ENCODE data around the gene PRELID1. TPM values are rescaled to one million over a fixed set of nuclear protein-coding genes. Genes with fewer than 3 reads are reported as not detected.

PRELID1 gene
- total RNA-seq, 1 experiment from 2014 or later, result 275 TPM

DNA sequence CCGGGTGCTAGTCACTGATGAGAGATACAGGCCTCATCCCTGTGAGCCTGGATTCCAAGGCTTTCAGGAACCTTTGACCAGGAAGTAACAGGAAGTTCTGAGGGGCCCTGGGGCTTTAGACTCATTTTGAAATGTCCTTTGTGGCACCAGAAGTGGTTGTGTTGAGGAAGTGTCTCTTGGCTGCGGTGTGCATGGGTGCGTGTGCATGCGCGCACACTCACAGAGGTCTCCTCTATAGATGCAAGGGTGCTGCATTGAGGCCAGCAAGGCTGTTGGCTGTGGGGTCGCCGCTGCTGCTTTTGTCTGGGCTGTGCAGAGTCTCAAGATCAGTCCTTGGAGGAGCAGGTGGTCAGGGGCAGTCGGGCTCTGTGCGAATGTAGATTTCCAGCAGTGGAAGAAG lies 7.7 kb upstream of the PRELID1 start:
- no TSS peak for BruUV-seq (replicated peaks)
- peaks cover 9% of the 10 kb centered on the region for H3K4me1 ChIP-seq (ENCODE audit: control insufficient read depth, insufficient read depth, low read length)
- POLR2A ChIA-PET, result no interaction called here

DNA sequence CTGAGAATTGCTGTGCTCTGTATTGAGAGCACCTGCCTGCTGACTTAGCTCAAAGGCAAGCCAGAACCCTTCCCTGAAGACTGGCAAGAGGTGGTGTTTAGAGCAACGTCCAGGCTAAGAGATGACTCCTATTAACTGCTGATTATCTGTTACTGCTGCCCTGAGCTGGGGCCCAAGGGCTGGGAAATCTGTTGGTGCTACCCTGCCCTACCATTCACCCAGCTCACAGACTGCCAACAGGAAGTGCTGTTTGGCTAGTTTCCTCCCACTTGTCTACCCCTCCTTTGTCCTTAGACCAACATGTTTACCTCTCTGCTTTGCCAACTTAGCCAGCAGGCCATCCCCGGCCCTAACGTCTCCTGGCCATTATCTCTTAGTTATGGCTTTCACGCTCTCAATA lies 7.0 kb upstream of the PRELID1 start:
- ATAC-seq (no peak), DNase-seq (ENCODE audit: low read depth, low spot score) (no peak)
- peaks cover 21% of the 10 kb centered on the region for H3K36me3 ChIP-seq (ENCODE audit: control insufficient read depth, insufficient read depth, low read length)
- no peak overlapping the region for H3K4me3 ChIP-seq (ENCODE audit: low read depth in 2 of 2, low read length in 2 of 2)
- H3K27ac ChIP-seq (ENCODE audit: low read length), result no peak overlapping the region
- no peaks in the 10 kb centered on the region for H3K27me3 ChIP-seq (ENCODE audit: control insufficient read depth, insufficient read depth, low read length)
- no TSS peak for BruUV-seq (replicated peaks)
- in situ Hi-C loops (cut with HindIII; ENCODE audit: low pct_unique_long_range_greater_than_20kb, low sequenced_read_pairs), result no loop called here
- peaks cover 15% of the 10 kb centered on the region for H3K4me1 ChIP-seq (ENCODE audit: control insufficient read depth, insufficient read depth, low read length)
- TF ChIP-seq, protein P1, sequence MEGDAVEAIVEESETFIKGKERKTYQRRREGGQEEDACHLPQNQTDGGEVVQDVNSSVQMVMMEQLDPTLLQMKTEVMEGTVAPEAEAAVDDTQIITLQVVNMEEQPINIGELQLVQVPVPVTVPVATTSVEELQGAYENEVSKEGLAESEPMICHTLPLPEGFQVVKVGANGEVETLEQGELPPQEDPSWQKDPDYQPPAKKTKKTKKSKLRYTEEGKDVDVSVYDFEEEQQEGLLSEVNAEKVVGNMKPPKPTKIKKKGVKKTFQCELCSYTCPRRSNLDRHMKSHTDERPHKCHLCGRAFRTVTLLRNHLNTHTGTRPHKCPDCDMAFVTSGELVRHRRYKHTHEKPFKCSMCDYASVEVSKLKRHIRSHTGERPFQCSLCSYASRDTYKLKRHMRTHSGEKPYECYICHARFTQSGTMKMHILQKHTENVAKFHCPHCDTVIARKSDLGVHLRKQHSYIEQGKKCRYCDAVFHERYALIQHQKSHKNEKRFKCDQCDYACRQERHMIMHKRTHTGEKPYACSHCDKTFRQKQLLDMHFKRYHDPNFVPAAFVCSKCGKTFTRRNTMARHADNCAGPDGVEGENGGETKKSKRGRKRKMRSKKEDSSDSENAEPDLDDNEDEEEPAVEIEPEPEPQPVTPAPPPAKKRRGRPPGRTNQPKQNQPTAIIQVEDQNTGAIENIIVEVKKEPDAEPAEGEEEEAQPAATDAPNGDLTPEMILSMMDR (IDR thresholded peaks at IDR 0.05), result no peak
- TF ChIP-seq TCF7L2 (IDR thresholded peaks at IDR 0.05; ENCODE audit: low read depth, low read length) (no peak), SIN3A (IDR thresholded peaks at IDR 0.05; ENCODE audit: borderline replicate concordance, insufficient read depth, low read depth, low read length) (no peak), POLR2AphosphoS5 (IDR thresholded peaks at IDR 0.05; ENCODE audit: low read depth, low read length) (no peak)
- TF ChIP-seq, protein P2, sequence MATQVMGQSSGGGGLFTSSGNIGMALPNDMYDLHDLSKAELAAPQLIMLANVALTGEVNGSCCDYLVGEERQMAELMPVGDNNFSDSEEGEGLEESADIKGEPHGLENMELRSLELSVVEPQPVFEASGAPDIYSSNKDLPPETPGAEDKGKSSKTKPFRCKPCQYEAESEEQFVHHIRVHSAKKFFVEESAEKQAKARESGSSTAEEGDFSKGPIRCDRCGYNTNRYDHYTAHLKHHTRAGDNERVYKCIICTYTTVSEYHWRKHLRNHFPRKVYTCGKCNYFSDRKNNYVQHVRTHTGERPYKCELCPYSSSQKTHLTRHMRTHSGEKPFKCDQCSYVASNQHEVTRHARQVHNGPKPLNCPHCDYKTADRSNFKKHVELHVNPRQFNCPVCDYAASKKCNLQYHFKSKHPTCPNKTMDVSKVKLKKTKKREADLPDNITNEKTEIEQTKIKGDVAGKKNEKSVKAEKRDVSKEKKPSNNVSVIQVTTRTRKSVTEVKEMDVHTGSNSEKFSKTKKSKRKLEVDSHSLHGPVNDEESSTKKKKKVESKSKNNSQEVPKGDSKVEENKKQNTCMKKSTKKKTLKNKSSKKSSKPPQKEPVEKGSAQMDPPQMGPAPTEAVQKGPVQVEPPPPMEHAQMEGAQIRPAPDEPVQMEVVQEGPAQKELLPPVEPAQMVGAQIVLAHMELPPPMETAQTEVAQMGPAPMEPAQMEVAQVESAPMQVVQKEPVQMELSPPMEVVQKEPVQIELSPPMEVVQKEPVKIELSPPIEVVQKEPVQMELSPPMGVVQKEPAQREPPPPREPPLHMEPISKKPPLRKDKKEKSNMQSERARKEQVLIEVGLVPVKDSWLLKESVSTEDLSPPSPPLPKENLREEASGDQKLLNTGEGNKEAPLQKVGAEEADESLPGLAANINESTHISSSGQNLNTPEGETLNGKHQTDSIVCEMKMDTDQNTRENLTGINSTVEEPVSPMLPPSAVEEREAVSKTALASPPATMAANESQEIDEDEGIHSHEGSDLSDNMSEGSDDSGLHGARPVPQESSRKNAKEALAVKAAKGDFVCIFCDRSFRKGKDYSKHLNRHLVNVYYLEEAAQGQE (IDR thresholded peaks at IDR 0.05; ENCODE audit: insufficient read depth in 1 of 2, low read depth in 2 of 2, low read length in 1 of 2), result no peak
- intact Hi-C loops (cut with micrococcal nuclease; ENCODE audit: unreplicated experiment), result no loop called here
- ChIA-PET POLR2A (no interaction called here), CTCF (no interaction called here)
- H3K9me3 ChIP-seq (ENCODE audit: control insufficient read depth, insufficient read depth, low read depth, low read length), result no peaks in the 10 kb centered on the region

More for the DNA sequence above, 7.7 kb upstream of the PRELID1 start:
- ATAC-seq, result no peak
- H3K4me3 ChIP-seq (ENCODE audit: low read depth in 2 of 2, low read length in 2 of 2), result no peak overlapping the region
- intact Hi-C loops (cut with micrococcal nuclease; ENCODE audit: unreplicated experiment) (no loop called here), in situ Hi-C loops (cut with HindIII; ENCODE audit: low pct_unique_long_range_greater_than_20kb, low sequenced_read_pairs) (no loop called here)
- H3K27ac ChIP-seq (ENCODE audit: low read length), result no peak overlapping the region
- H3K27me3 ChIP-seq (ENCODE audit: control insufficient read depth, insufficient read depth, low read length), result no peaks in the 10 kb centered on the region
- CTCF ChIA-PET, result no interaction called here
- DNase-seq (ENCODE audit: low read depth, low spot score), result no peak
- TF ChIP-seq, protein P2 (IDR thresholded peaks at IDR 0.05; ENCODE audit: insufficient read depth in 1 of 2, low read depth in 2 of 2, low read length in 1 of 2), result no peak
- TF ChIP-seq, protein P1 (IDR thresholded peaks at IDR 0.05), result no peak
- TF ChIP-seq POLR2AphosphoS5 (IDR thresholded peaks at IDR 0.05; ENCODE audit: low read depth, low read length) (no peak), TCF7L2 (IDR thresholded peaks at IDR 0.05; ENCODE audit: low read depth, low read length) (no peak), SIN3A (IDR thresholded peaks at IDR 0.05; ENCODE audit: borderline replicate concordance, insufficient read depth, low read depth, low read length) (no peak)
- no peaks in the 10 kb centered on the region for H3K9me3 ChIP-seq (ENCODE audit: control insufficient read depth, insufficient read depth, low read depth, low read length)
- H3K36me3 ChIP-seq (ENCODE audit: control insufficient read depth, insufficient read depth, low read length), result peaks cover 23% of the 10 kb centered on the region

All from Panc1 (cell line).